Right lung (tissue), 5 donors: ENCODE data around the gene SMIM1. TPM values are rescaled to one million over a fixed set of nuclear protein-coding genes. Genes with fewer than 3 reads are reported as not detected.

Experiments used
- DNase-seq, 2 donors: peaks; one replicate each; pipeline ENCODE4 v3.0.0-alpha.2; 2013
- polyA plus RNA-seq, 5 donors: library from polyadenylated mRNA; unstranded; fragments of 120-200 nt; gene quantifications; one replicate each; pipeline versions ENCODE4 v1.2.1 to v1.2.3, GENCODE V29; 2013; ENCODE audit warnings: inconsistent platforms in 1 of 5, low replicate concordance in 1 of 5; ENCODE audit not compliant: insufficient read length in 5 of 5, insufficient read depth in 1 of 5

Gene SMIM1
- polyA plus RNA-seq, 5 donors, result 2.8 to 9.1 (median 4.6) TPM

- DNase-seq, result peak; percentile 20 to 33
Measured at GRCh38 chr1:3775490-3776230, 3.1 kb downstream of the SMIM1 start.

- DNase-seq, result no peak
Measured at GRCh38 chr1:3776231-3776961, 3.8 kb downstream of the SMIM1 start.

GRCh38 chr1:3777078-3777547 is 4.6 kb downstream of the SMIM1 start:
- DNase-seq, result no peak

GRCh38 chr1:3777647-3778589 is 5.4 kb downstream of the SMIM1 start:
- DNase-seq, result no peak

- no peak for DNase-seq
Measured at GRCh38 chr1:3778590-3779264, 6.2 kb downstream of the SMIM1 start.

- no peak for DNase-seq
Measured at GRCh38 chr1:3779265-3779911, 6.8 kb downstream of the SMIM1 start.

GRCh38 chr1:3779912-3780416 is 7.4 kb downstream of the SMIM1 start:
- DNase-seq, result no peak

- DNase-seq, result no peak
Measured at GRCh38 chr1:3780901-3781300, 8.4 kb downstream of the SMIM1 start.

GRCh38 chr1:3783651-3784474 is 11.3 kb downstream of the SMIM1 start:
- no peak for DNase-seq

- DNase-seq, result no peak
Measured at GRCh38 chr1:3785045-3785444, 12.5 kb downstream of the SMIM1 start.

GRCh38 chr1:3785456-3786157 is 13.1 kb downstream of the SMIM1 start:
- no peak for DNase-seq

GRCh38 chr1:3786468-3787348 is 14.2 kb downstream of the SMIM1 start:
- no peak for DNase-seq

GRCh38 chr1:3787349-3787715 is 14.8 kb downstream of the SMIM1 start:
- DNase-seq, result no peak

GRCh38 chr1:3787745-3788605 is 15.4 kb downstream of the SMIM1 start:
- no peak for DNase-seq

- no peak for DNase-seq
Measured at GRCh38 chr1:3788756-3789420, 16.3 kb downstream of the SMIM1 start.
